Stomach (tissue), 9 donors: Measurements from ENCODE around the gene SHCBP1L. TPM values are rescaled to one million over a fixed set of nuclear protein-coding genes. Genes with fewer than 3 reads are reported as not detected.

Experiments
- DNase-seq, 2 donors: peaks; one replicate each; pipeline versions ENCODE4 v3.0.0 to v3.0.0-alpha.2; 2013 to 2019
- H3K27ac ChIP-seq, 5 donors: fragments of 200-600 bp in 4 of 5; sonication (generic) in 4 of 5; one replicate each; pipeline ENCODE4 v1.5.1; 2013 to 2019; ENCODE audit warnings: mild to moderate bottlenecking in 1 of 5, moderate library complexity in 1 of 5
- H3K27me3 ChIP-seq, 3 donors: fragments of 200-600 bp; sonication (generic); one replicate each; pipeline ENCODE4 v1.5.1; 2017 to 2019; ENCODE audit warnings: mixed run types in 1 of 3
- H3K36me3 ChIP-seq, 4 donors: fragments of 200-600 bp; sonication (generic); 1 replicate in 3 of 4; 2 replicates in 1 of 4; pipeline ENCODE4 v1.5.1; 2016 to 2019
- H3K4me1 ChIP-seq, 4 donors: fragments of 200-600 bp; sonication (generic); one replicate each; pipeline ENCODE4 v1.5.1; 2016 to 2019
- H3K4me3 ChIP-seq, 4 donors: fragments of 200-600 bp; sonication (generic) in 3 of 4; one replicate each; pipeline ENCODE4 v1.5.1; 2016 to 2019; ENCODE audit warnings: mild to moderate bottlenecking in 1 of 4
- H3K9me3 ChIP-seq, 4 donors: fragments of 200-600 bp; sonication (generic); one replicate each; pipeline ENCODE4 v1.5.1; 2016 to 2019
- EP300 ChIP-seq: sonication (generic); formaldehyde crosslinking; IDR thresholded peaks from one replicate; pipeline ENCODE4 v1.6.1; 2017; ENCODE audit warnings: antibody characterized with exemption
- POLR2A ChIP-seq, 4 donors: fragments of 450-650 bp; IDR thresholded peaks; one replicate each; pipeline ENCODE4 v1.6.1; 2016; ENCODE audit warnings: antibody characterized with exemption in 4 of 4, control low read depth in 2 of 4, mild to moderate bottlenecking in 1 of 4, moderate library complexity in 1 of 4
- POLR2AphosphoS5 ChIP-seq, 3 donors: sonication (generic); formaldehyde crosslinking; IDR thresholded peaks; one replicate each; pipeline ENCODE4 v1.6.1; 2016; ENCODE audit warnings: antibody characterized with exemption in 3 of 3
- WGBS, 5 donors: extraction: QIAGEN DNeasy Blood & Tissue Kit in 3 of 5; methylation state at CpG; one replicate each; pipeline versions ENCODE4 v1.1.5 to v1.1.7; 2013 to 2018; 5-methylcytosine and 5-hydroxymethylcytosine counted together
- intact Hi-C: fragments of 100-400 bp; cut with DNase I; formaldehyde crosslinking; loops from one replicate; pipeline ENCODE4 v1.15.1; 2023; ENCODE audit warnings: low total_unique reads
- polyA plus RNA-seq, 3 donors: library from polyadenylated mRNA; stranded (reverse); fragments of 200-250 nt; gene quantifications; one replicate each; pipeline ENCODE4 v1.2.3, GENCODE V29; 2013
- total RNA-seq, 5 donors: library from RNA; depleted of rRNA; stranded (reverse); fragments of >200 nt; gene quantifications; one replicate each; pipeline versions ENCODE4 v1.1.0 to v1.2.3, GENCODE V29; 2014 to 2016
- TF ChIP-seq, protein P1 (sequence below), 7 experiments: fragments of 450-650 bp in 4 of 7; fragments of 200-600 bp in 3 of 7; sonication (generic) in 3 of 7; IDR thresholded peaks; one replicate each; pipeline ENCODE4 v1.5.1; 2016 to 2019; ENCODE audit warnings: antibody characterized with exemption in 7 of 7, control low read depth in 2 of 7, mild to moderate bottlenecking in 1 of 7
- donor health status: healthy with polysubstance abuse.
- donor health status: Bipolar disorder and iron deficiency.
- donor health status: healthy.

SHCBP1L gene
- total and polyA plus RNA-seq, 8 donors, result not detected

- H3K4me1 ChIP-seq, result peaks cover 0 to 14% (median 8%) of the 10 kb centered on the region in 4 donors
- WGBS, 5 donors, result 72 to 82% (median 75%) methylated on average over 7 of the region's 7 CpGs
- no peaks in the 10 kb centered on the region for H3K27me3 ChIP-seq
- TF ChIP-seq POLR2A (IDR thresholded peaks at IDR 0.05) (no peak), EP300 (no peak), POLR2AphosphoS5 (IDR thresholded peaks at IDR 0.05) (peak in 1 of 3 donors; percentile 28)
- no peak for DNase-seq
- no peak overlapping the region for H3K27ac ChIP-seq
- peaks cover 34 to 57% (median 54%) of the 10 kb centered on the region in 4 donors for H3K36me3 ChIP-seq
- no peaks in the 10 kb centered on the region for H3K9me3 ChIP-seq
- H3K4me3 ChIP-seq, result no peak overlapping the region
- intact Hi-C loops, result no loop called here
These were observed 64.0 kb downstream of the SHCBP1L start for GRCh38 chr1:182888736-182889531.

GRCh38 chr1:182886985-182887384 lies 66.0 kb downstream of the SHCBP1L start:
- peaks cover 0 to 14% (median 8%) of the 10 kb centered on the region in 4 donors for H3K4me1 ChIP-seq
- intact Hi-C loops, result no loop called here
- H3K36me3 ChIP-seq, result peaks cover 53 to 77% (median 73%) of the 10 kb centered on the region in 4 donors
- H3K27ac ChIP-seq, result no peak overlapping the region
- TF ChIP-seq, protein P1, sequence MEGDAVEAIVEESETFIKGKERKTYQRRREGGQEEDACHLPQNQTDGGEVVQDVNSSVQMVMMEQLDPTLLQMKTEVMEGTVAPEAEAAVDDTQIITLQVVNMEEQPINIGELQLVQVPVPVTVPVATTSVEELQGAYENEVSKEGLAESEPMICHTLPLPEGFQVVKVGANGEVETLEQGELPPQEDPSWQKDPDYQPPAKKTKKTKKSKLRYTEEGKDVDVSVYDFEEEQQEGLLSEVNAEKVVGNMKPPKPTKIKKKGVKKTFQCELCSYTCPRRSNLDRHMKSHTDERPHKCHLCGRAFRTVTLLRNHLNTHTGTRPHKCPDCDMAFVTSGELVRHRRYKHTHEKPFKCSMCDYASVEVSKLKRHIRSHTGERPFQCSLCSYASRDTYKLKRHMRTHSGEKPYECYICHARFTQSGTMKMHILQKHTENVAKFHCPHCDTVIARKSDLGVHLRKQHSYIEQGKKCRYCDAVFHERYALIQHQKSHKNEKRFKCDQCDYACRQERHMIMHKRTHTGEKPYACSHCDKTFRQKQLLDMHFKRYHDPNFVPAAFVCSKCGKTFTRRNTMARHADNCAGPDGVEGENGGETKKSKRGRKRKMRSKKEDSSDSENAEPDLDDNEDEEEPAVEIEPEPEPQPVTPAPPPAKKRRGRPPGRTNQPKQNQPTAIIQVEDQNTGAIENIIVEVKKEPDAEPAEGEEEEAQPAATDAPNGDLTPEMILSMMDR (IDR thresholded peaks at IDR 0.05), result no peak
- TF ChIP-seq POLR2A (IDR thresholded peaks at IDR 0.05) (no peak), EP300 (no peak), POLR2AphosphoS5 (IDR thresholded peaks at IDR 0.05) (no peak)
- DNase-seq, result no peak
- WGBS, 5 donors, result 94 to 98% (median 97%) methylated on average over 11 of the region's 11 CpGs
- H3K27me3 ChIP-seq, result no peaks in the 10 kb centered on the region
- no peaks in the 10 kb centered on the region for H3K9me3 ChIP-seq
- no peak overlapping the region for H3K4me3 ChIP-seq

DNA sequence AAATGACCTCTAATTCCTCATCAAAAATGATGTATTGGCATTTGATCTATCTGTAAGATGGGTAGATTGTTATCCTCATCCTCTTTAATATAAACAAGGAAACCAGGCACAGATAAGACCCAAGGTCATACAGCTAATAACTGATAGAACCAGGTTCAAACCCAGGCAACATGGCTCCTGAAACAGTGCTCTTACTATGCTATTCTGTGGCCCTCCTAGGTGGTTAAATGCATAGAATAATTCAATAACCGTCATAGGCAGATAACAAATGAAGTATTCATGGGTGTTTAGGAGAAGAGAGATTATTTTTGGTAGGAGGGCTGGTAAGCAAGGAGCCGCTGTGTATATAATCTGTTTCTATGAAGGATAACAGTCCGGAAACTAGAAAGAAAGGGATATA lies 67.4 kb downstream of the SHCBP1L start:
- TF ChIP-seq POLR2A (IDR thresholded peaks at IDR 0.05), result no peak
- TF ChIP-seq, protein P1 (IDR thresholded peaks at IDR 0.05), result no peak
- no peak for TF ChIP-seq POLR2AphosphoS5 (IDR thresholded peaks at IDR 0.05)
- TF ChIP-seq EP300, result no peak
- DNase-seq, result no peak
- peaks cover 0 to 14% (median 3%) of the 10 kb centered on the region in 4 donors for H3K4me1 ChIP-seq
- H3K27me3 ChIP-seq, result no peaks in the 10 kb centered on the region
- H3K4me3 ChIP-seq, result no peak overlapping the region
- intact Hi-C loops, result no loop called here
- H3K9me3 ChIP-seq, result no peaks in the 10 kb centered on the region
- H3K27ac ChIP-seq, result no peak overlapping the region
- 91 to 97% (median 94%) methylated on average over 3 of the region's 3 CpGs for WGBS, 5 donors
- peaks cover 65 to 91% (median 87%) of the 10 kb centered on the region in 4 donors for H3K36me3 ChIP-seq

- intact Hi-C loops, result no loop called here
- Histone ChIP-seq H3K27me3 (no peaks in the 10 kb centered on the region), H3K27ac (no peak overlapping the region), H3K4me1 (peaks cover 0 to 14% (median 0%) of the 10 kb centered on the region in 4 donors), H3K36me3 (peaks cover 72 to 98% (median 94%) of the 10 kb centered on the region in 4 donors), H3K4me3 (no peak overlapping the region), H3K9me3 (no peaks in the 10 kb centered on the region)
- DNase-seq, result no peak
- TF ChIP-seq POLR2AphosphoS5 (IDR thresholded peaks at IDR 0.05) (no peak), EP300 (no peak), POLR2A (IDR thresholded peaks at IDR 0.05) (no peak)
- TF ChIP-seq, protein P1 (IDR thresholded peaks at IDR 0.05), result no peak
These were observed 68.1 kb downstream of the SHCBP1L start for GRCh38 chr1:182884872-182885271.

DNA sequence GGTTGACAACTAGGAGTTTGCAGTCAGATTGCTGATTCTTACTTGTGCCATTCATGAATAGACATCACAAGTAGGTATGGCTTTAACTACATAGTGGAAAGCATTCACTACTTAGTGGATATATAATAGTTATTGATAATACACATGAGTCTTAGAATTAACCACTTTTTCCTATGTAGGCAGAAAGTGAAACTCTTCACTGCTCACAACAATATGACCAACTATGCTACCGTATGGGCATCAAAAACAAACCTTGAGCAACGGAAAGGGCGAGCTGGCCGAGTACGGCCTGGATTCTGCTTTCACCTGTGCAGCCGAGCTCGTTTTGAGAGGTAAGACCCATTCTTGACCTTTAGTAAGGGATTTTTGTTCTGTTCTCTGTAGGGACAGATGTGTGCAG lies 75.1 kb downstream of the SHCBP1L start:
- no peak overlapping the region for H3K27ac ChIP-seq
- intact Hi-C loops, result no loop called here
- 88 to 95% (median 92%) methylated on average over 7 of the region's 7 CpGs for WGBS, 5 donors
- H3K4me1 ChIP-seq, result peaks cover 0 to 6% (median 0%) of the 10 kb centered on the region in 4 donors
- H3K36me3 ChIP-seq, result peaks cover 95 to 100% (median 99%) of the 10 kb centered on the region in 4 donors
- DNase-seq, result no peak
- no peaks in the 10 kb centered on the region for H3K9me3 ChIP-seq
- no peaks in the 10 kb centered on the region for H3K27me3 ChIP-seq
- H3K4me3 ChIP-seq, result no peak overlapping the region
- no peak for TF ChIP-seq POLR2A (IDR thresholded peaks at IDR 0.05)
- TF ChIP-seq POLR2AphosphoS5 (IDR thresholded peaks at IDR 0.05), result no peak
- TF ChIP-seq EP300, result no peak
- TF ChIP-seq, protein P1 (IDR thresholded peaks at IDR 0.05), result no peak
